GM20431 (cell line): ENCODE results near the gene GUCA2A.
"Not testable (repeated sequence)": the region's sequence is repeated elsewhere in the genome, so short reads cannot be mapped to it uniquely, and the experiment has no call there.

Experiments used
- in situ Hi-C: fragments of 300-500 bp; cut with MseI, MboI; formaldehyde crosslinking; loops from one replicate; pipeline ENCODE4 v1.15.0; 2020; ENCODE audit warnings: low sequenced_read_pairs; ENCODE audit not compliant: unreplicated experiment

GUCA2A gene

GRCh38 chr1:42164551-42165420 is at the start of gene GUCA2A:
Gene GUCA2A, minus strand, starts transcription at chr1:42164745. Its CDS starts 33 bp downstream, at chr1:42164712.
- in situ Hi-C loops, result no loop called here

- in situ Hi-C loops, result no loop called here
Observed at GRCh38 chr1:42211224-42211623, 46.7 kb upstream of the GUCA2A start.

- in situ Hi-C loops, result no loop called here
Observed at GRCh38 chr1:42210421-42211133, 46.0 kb upstream of the GUCA2A start.

- in situ Hi-C loops, result no loop called here
Observed at GRCh38 chr1:42209526-42210251, 45.1 kb upstream of the GUCA2A start.

GRCh38 chr1:42206930-42207329 is 42.4 kb upstream of the GUCA2A start:
- in situ Hi-C loops, result not testable (repeated sequence)

- in situ Hi-C loops, result no loop called here
Observed at GRCh38 chr1:42206164-42206563, 41.6 kb upstream of the GUCA2A start.

GRCh38 chr1:42201986-42202385 is 37.4 kb upstream of the GUCA2A start:
- in situ Hi-C loops, result no loop called here

- in situ Hi-C loops, result no loop called here
Observed at GRCh38 chr1:42198251-42198650, 33.7 kb upstream of the GUCA2A start.

- in situ Hi-C loops, result no loop called here
Observed at GRCh38 chr1:42195841-42196240, 31.3 kb upstream of the GUCA2A start.

- in situ Hi-C loops, result no loop called here
Observed at GRCh38 chr1:42192106-42192505, 27.6 kb upstream of the GUCA2A start.

GRCh38 chr1:42191319-42191718 is 26.8 kb upstream of the GUCA2A start:
- in situ Hi-C loops, result no loop called here

GRCh38 chr1:42189931-42190853 is 25.6 kb upstream of the GUCA2A start:
- in situ Hi-C loops, result no loop called here

- in situ Hi-C loops, result no loop called here
Observed at GRCh38 chr1:42186152-42186551, 21.6 kb upstream of the GUCA2A start.

GRCh38 chr1:42184616-42185015 is 20.1 kb upstream of the GUCA2A start:
- in situ Hi-C loops, result no loop called here

GRCh38 chr1:42183957-42184268 is 19.4 kb upstream of the GUCA2A start:
- in situ Hi-C loops, result no loop called here

GRCh38 chr1:42183210-42183956 is 18.8 kb upstream of the GUCA2A start:
- in situ Hi-C loops, result no loop called here

GRCh38 chr1:42181687-42182086 is 17.1 kb upstream of the GUCA2A start:
- in situ Hi-C loops, result no loop called here

GRCh38 chr1:42179900-42180329 is 15.4 kb upstream of the GUCA2A start:
- in situ Hi-C loops, result no loop called here

- in situ Hi-C loops, result no loop called here
Observed at GRCh38 chr1:42179275-42179674, 14.7 kb upstream of the GUCA2A start.
